Neural cell (in vitro differentiated cells): ENCODE measurements around the gene TOPBP1.

Source experiments
- CTCF ChIP-seq: fragments of 450-650 bp; IDR thresholded peaks from 2 replicates; pipeline ENCODE4 v1.5.1; 2014; ENCODE audit warnings: antibody characterized with exemption, mild to moderate bottlenecking, moderate library complexity; ENCODE audit not compliant: poor library complexity, severe bottlenecking
- EP300 ChIP-seq: fragments of 450-650 bp; conservative IDR thresholded peaks from 2 replicates; pipeline ENCODE4 v1.6.1; 2014; ENCODE audit warnings: antibody characterized with exemption, mild to moderate bottlenecking, moderate library complexity; ENCODE audit not compliant: poor library complexity, severe bottlenecking
- EZH2 ChIP-seq: fragments of 200-600, 300-800 bp; shearing (Covaris generic), sonication (generic); IDR thresholded peaks from 2 replicates; pipeline ENCODE4 v1.6.1; 2014; ENCODE audit warnings: antibody characterized with exemption, low read length, borderline replicate concordance, mild to moderate bottlenecking; ENCODE audit not compliant: insufficient read depth, poor library complexity, severe bottlenecking
- MXI1 ChIP-seq: fragments of 450-650 bp; conservative IDR thresholded peaks from 2 replicates; pipeline ENCODE4 v1.6.1; 2014; ENCODE audit warnings: antibody characterized with exemption, mild to moderate bottlenecking; ENCODE audit not compliant: poor library complexity, severe bottlenecking
- POLR2AphosphoS5 ChIP-seq: IDR thresholded peaks from 2 replicates; pipeline ENCODE4 v1.6.1; 2012
- RAD21 ChIP-seq: fragments of 450-650 bp; conservative IDR thresholded peaks from 2 replicates; pipeline ENCODE4 v1.6.1; 2014; ENCODE audit warnings: antibody characterized with exemption, mild to moderate bottlenecking, moderate library complexity
- REST ChIP-seq: IDR thresholded peaks from 2 replicates; pipeline ENCODE4 v1.6.1; 2012; ENCODE audit warnings: borderline replicate concordance
- SMC3 ChIP-seq: fragments of 450-650 bp; conservative IDR thresholded peaks from 2 replicates; pipeline ENCODE4 v1.6.1; 2014; ENCODE audit warnings: antibody characterized with exemption, mild to moderate bottlenecking, moderate library complexity; ENCODE audit not compliant: poor library complexity
- TAF1 ChIP-seq: IDR thresholded peaks from 2 replicates; pipeline ENCODE4 v1.6.1; 2012; ENCODE audit warnings: low read depth

- TF ChIP-seq EZH2 (no peak), POLR2AphosphoS5 (no peak), CTCF (no peak), EP300 (no peak), MXI1 (no peak), SMC3 (no peak), RAD21 (no peak), TAF1 (no peak), REST (no peak)
Measured at GRCh38 chr3:133568294-133569014, 93.3 kb downstream of the TOPBP1 start.
